K562 (cell line): Measurements from ENCODE around the gene SH3D19. TPM values are rescaled to one million over a fixed set of nuclear protein-coding genes. Genes with fewer than 3 reads are reported as not detected.

Experiments used
- AFF1 ChIP-seq, 2 experiments: fragments of 450-650 bp; IDR thresholded peaks; 2 replicates each; pipeline ENCODE4 v1.6.1; 2018; ENCODE audit warnings: mild to moderate bottlenecking in 2 of 2, low read depth in 1 of 2; ENCODE audit not compliant: partially characterized antibody in 2 of 2
- MEIS2 ChIP-seq: fragments of 450-650 bp; IDR thresholded peaks from 2 replicates; pipeline ENCODE4 v1.6.1; 2014; ENCODE audit warnings: mild to moderate bottlenecking; ENCODE audit not compliant: partially characterized antibody
- NFATC3 ChIP-seq: fragments of 450-650 bp; IDR thresholded peaks from 2 replicates; pipeline ENCODE4 v1.6.1; 2017; ENCODE audit warnings: mild to moderate bottlenecking
- NR4A1 ChIP-seq, 2 experiments: fragments of 250-450 bp in 1 of 2; fragments of 450-650 bp in 1 of 2; sonication (Bioruptor Pico) in 1 of 2; IDR thresholded peaks; 2 replicates each; pipeline versions ENCODE4 v1.4.0 to v1.6.1; 2016 to 2020; ENCODE audit warnings: mild to moderate bottlenecking in 2 of 2, missing compliant biosample characterization in 1 of 2, missing genetic modification characterization in 1 of 2, moderate library complexity in 1 of 2
- UBTF ChIP-seq, 2 experiments: IDR thresholded peaks; 2 replicates each; pipeline ENCODE4 v1.6.1; 2012; ENCODE audit warnings: improper control_type of control experiment in 2 of 2, low read depth in 2 of 2, low read length in 2 of 2, borderline replicate concordance in 1 of 2
- polyA plus RNA-seq, 8 experiments: library from polyadenylated mRNA; depleted of rRNA in 4 of 8; stranded (reverse) in 5 of 8; unstranded in 3 of 8; fragments of >200 nt; fragmentation: Nextera tagmentation in 2 of 8; fragmentation: Illumina TruSeq in 1 of 8; extraction: Ambion mirVana in 2 of 8; extraction: Trizol in 1 of 8; gene quantifications; 2 replicates each; pipeline versions ENCODE4 v1.2.1 to v1.2.3, GENCODE V29; 2011 to 2014; ENCODE audit warnings: inconsistent platforms in 1 of 8, missing spikeins in 1 of 8
- total RNA-seq, 7 experiments: library from RNA; depleted of rRNA in 6 of 7; stranded (reverse); fragments of >200 nt in 6 of 7; fragmentation: Illumina TruSeq in 2 of 7; extraction: Trizol in 2 of 7; gene quantifications; 2 replicates each; pipeline versions ENCODE4 v1.2.1 to v1.2.3, GENCODE V29; 2011 to 2021; ENCODE audit warnings: low replicate concordance in 1 of 7

SH3D19 gene
- total and polyA plus RNA-seq, 9 of the 15 experiments (the other 6 are each of a cell fraction or from before 2014, with no cell fraction given): 0.42 to 2.2 (median 1.1) TPM; not detected in 6

- no peak for TF ChIP-seq AFF1 (IDR thresholded peaks at IDR 0.05; ENCODE audit: low read depth in 1 of 2, partially characterized antibody in 2 of 2)
- no peak for TF ChIP-seq UBTF (IDR thresholded peaks at IDR 0.05; ENCODE audit: borderline replicate concordance in 1 of 2, low read depth in 2 of 2, low read length in 2 of 2)
- TF ChIP-seq MEIS2: no peak
- no peak for TF ChIP-seq NR4A1 (CRISPR knock-in tag; IDR thresholded peaks at IDR 0.05)
- TF ChIP-seq NR4A1 (tag; IDR thresholded peaks at IDR 0.05): no peak
- TF ChIP-seq NFATC3: no peak
These were observed 232.2 kb downstream of the SH3D19 start (continued) for GRCh38 chr4:151093203-151093602.
